A549 (cell line): ENCODE measurements around the gene TRMT1.

Experiments used
- CTCF ChIP-seq: fragments of >200 bp; sonication (Bioruptor Twin); formaldehyde crosslinking; IDR thresholded peaks from 3 replicates; pipeline ENCODE4 v1.5.1; 2016
- EP300 ChIP-seq, 2 experiments: fragments of >200 bp; sonication (Bioruptor Twin); formaldehyde crosslinking; IDR thresholded peaks; 2 replicates in 1 of 2; 3 replicates in 1 of 2; pipeline ENCODE4 v1.6.1; 2016 to 2017
- JUN ChIP-seq, 2 experiments: fragments of >200 bp; sonication (Bioruptor Twin); formaldehyde crosslinking; IDR thresholded peaks; 2 replicates in 1 of 2; 3 replicates in 1 of 2; pipeline ENCODE4 v1.6.1; 2016 to 2017
- KDM1A ChIP-seq: fragments of 200-600 bp; sonication (generic); IDR thresholded peaks from 2 replicates; pipeline ENCODE4 v1.6.1; 2016; ENCODE audit warnings: low read depth, mild to moderate bottlenecking
- MYC ChIP-seq: IDR thresholded peaks from 2 replicates; pipeline ENCODE4 v1.6.1; 2012; ENCODE audit warnings: mild to moderate bottlenecking, inconsistent platforms, low read length, improper control_type of control experiment, borderline replicate concordance
- NPAS2 ChIP-seq: fragments of 250-450 bp; sonication (Bioruptor Pico); IDR thresholded peaks from 2 replicates; pipeline ENCODE4 v1.8.0; 2022; ENCODE audit warnings: mild to moderate bottlenecking, moderate library complexity, borderline replicate concordance
- NR3C1 ChIP-seq: fragments of >200 bp; sonication (Bioruptor Twin); formaldehyde crosslinking; IDR thresholded peaks from 3 replicates; pipeline ENCODE4 v1.6.1; 2017
- POLR2A ChIP-seq: IDR thresholded peaks from 2 replicates; pipeline ENCODE4 v1.6.1; 2012; ENCODE audit warnings: mild to moderate bottlenecking, low read length
- REST ChIP-seq: fragments of 200-600 bp; sonication (generic); IDR thresholded peaks from 2 replicates; pipeline ENCODE4 v1.6.1; 2016; ENCODE audit warnings: antibody characterized with exemption, mild to moderate bottlenecking, moderate library complexity
- ZSCAN20 ChIP-seq: fragments of 250-450 bp; sonication (Bioruptor Pico); IDR thresholded peaks from 2 replicates; pipeline ENCODE4 v1.8.0; 2022; ENCODE audit warnings: mild to moderate bottlenecking, moderate library complexity

DNA sequence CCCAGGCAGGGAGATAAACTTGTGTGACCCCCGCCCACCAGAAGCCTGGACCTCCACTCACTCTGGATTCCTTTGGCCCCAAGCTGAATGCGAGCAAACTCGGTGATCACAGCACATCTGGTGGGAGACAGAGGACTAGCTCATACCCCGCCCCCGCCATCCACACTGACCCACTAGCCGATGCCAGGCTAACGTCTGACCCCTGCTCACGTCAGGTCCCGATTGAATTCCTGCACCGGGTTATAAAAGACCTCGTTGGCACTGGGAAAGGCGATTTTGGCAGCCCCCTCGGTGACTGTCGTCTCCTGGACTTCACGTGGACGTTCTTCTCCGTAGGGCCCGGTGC lies 631 bp downstream of the TRMT1 start:
- no peak for TF ChIP-seq POLR2A
- TF ChIP-seq MYC = no peak
- TF ChIP-seq CTCF = no peak
- TF ChIP-seq ZSCAN20 = no peak
- TF ChIP-seq EP300 (IDR thresholded peaks at IDR 0.05) = no peak
- TF ChIP-seq JUN (IDR thresholded peaks at IDR 0.05) = no peak
- no peak for TF ChIP-seq REST
- TF ChIP-seq NR3C1 = no peak
- no peak for TF ChIP-seq KDM1A
- TF ChIP-seq NPAS2 = no peak
